ENCODE measurements around the gene ZNF326.

GRCh38 chr1:89995598-89996449 lies 914 bp downstream of the ZNF326 start:
- TF ChIP-seq CTCF (IDR thresholded peaks at IDR 0.05; ENCODE audit: insufficient read depth, low read length, poor library complexity, severe bottlenecking) (no peak), EZH2phosphoT487 (conservative IDR thresholded peaks at IDR 0.05; ENCODE audit: low read length) (no peak)
